ENCODE data around the gene MADD.

MADD gene

GRCh38 chr11:47253660-47254059 is 16.3 kb upstream of the MADD start:
- DNase-seq = no peak

DNA sequence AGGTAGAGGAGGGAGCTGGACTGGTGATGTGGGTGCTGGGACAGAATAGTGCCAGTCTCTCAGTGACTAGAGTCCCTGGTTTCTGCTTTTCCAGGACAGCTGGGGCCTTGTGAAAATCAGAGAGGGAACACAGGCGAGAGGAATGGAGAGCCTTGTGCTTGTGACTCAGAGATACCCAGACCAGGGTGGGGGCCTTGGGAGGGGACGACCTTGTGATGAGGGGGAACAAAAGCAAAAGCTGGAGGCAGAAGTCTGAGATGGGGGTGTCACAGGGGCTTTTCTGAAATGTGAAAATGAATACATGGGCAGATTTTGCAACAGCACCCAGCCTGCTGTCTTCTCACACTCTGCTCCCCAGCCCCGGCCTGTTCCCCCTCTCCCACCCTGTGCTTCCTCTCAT is 15.5 kb upstream of the MADD start:
- DNase-seq = peak in 1 of 2 donors; percentile 14

DNA sequence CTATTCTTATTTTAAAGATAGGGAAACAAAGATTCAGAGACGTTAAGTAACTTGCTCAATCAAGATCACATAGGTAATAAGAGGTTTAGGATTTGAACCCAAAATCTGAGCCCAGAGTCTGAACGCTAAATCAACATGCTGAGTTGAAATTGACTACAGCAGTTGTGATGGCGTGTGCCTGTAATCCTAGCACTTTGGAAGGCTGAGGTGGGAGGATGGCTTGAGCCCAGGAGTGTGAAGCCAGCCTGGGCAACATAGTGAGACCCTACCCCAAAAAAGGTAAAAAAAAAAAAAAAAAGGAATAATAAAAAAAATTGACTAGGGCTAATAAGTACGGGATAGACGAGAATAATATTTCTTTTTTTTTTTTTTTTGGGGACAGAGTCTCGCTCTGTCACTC is 13.6 kb upstream of the MADD start:
- no peak for DNase-seq

GRCh38 chr11:47257177-47257516 is 12.8 kb upstream of the MADD start:
- no peak for DNase-seq

DNA sequence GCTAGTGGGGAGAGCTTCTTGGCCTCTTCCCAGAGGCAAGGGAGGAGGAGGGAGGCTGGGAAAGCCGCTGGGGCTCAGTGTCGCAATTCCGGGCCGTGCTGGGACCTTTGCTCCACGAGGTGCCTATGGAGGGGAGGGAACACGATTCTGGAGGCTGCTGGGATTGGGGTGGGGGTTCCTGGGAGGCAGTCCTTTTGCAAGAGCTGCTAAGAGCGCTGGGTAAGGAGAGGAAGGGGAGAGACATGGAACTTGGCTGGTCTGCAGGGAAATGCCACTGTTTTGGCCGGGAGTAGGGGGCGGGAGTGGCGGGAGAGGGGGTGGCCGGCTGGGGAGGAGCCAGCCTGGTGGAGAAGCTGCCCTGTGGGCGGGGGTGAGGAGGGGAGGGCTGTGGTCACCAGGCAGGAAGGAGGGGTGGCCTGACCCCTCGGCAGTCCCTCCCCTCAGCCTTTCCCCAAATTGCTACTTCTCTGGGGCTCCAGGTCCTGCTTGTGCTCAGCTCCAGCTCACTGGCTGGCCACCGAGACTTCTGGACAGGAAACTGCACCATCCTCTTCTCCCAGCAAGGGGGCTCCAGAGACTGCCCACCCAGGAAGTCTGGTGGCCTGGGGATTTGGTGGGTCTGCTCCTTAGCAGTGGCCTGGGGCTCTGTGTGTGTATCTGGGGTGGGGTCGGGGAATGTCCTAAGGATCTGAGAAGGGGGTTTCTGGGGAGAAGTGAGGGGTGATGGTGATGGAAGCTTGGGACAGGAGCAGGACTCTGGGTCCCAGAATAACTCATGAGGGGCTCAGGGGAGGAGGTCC is 12.2 kb upstream of the MADD start, which contains the start of gene NR1H3:
TSS of gene NR1H3 (plus strand) at position 480 of the 800 bp plus-strand sequence. CDS start 1,221 bp downstream, outside the sequence.
- DNase-seq = peak in 1 of 2 donors; percentile 21

GRCh38 chr11:47258317-47258902 is 11.5 kb upstream of the MADD start:
- DNase-seq = no peak

GRCh38 chr11:47259232-47259977 is 10.5 kb upstream of the MADD start:
- peak; percentile 31 to 32 for DNase-seq

DNA sequence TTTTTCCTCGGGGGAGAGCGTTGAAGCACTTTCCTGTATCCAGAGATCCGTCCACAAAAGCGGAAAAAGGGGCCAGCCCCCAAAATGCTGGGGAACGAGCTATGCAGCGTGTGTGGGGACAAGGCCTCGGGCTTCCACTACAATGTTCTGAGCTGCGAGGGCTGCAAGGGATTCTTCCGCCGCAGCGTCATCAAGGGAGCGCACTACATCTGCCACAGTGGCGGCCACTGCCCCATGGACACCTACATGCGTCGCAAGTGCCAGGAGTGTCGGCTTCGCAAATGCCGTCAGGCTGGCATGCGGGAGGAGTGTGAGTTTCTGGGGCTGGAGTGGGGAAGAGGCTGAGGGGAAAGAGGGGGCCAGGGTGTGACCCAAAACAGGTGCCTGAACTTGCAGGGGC is 9.6 kb upstream of the MADD start:
- no peak for DNase-seq

GRCh38 chr11:47261291-47261800 is 8.6 kb upstream of the MADD start:
- no peak for DNase-seq

GRCh38 chr11:47264119-47264518 is 5.8 kb upstream of the MADD start:
- DNase-seq = no peak

DNA sequence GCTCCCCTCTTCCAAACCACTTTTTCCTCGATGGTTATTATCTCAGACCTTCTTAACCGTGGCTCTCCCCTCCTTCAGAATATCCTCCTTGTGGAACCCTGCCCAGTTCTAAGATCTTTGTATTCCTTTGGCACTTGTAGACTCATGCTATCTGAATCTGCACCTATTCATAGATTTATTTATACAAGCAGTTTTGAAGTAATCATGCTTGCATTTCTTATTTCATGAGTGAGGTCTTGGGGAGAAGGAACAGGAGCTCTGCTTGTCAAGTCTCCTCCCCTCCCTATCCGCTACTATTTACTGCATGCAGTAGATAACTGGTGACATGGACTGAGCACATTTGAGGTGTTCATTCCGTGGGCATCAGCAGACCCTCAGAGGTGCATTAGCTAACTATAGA is 5.4 kb upstream of the MADD start:
- DNase-seq = no peak

- DNase-seq = no peak
These were observed 2.1 kb upstream of the MADD start for GRCh38 chr11:47267876-47268275.

GRCh38 chr11:47268448-47269001 is 1.4 kb upstream of the MADD start:
- no peak for DNase-seq

DNA sequence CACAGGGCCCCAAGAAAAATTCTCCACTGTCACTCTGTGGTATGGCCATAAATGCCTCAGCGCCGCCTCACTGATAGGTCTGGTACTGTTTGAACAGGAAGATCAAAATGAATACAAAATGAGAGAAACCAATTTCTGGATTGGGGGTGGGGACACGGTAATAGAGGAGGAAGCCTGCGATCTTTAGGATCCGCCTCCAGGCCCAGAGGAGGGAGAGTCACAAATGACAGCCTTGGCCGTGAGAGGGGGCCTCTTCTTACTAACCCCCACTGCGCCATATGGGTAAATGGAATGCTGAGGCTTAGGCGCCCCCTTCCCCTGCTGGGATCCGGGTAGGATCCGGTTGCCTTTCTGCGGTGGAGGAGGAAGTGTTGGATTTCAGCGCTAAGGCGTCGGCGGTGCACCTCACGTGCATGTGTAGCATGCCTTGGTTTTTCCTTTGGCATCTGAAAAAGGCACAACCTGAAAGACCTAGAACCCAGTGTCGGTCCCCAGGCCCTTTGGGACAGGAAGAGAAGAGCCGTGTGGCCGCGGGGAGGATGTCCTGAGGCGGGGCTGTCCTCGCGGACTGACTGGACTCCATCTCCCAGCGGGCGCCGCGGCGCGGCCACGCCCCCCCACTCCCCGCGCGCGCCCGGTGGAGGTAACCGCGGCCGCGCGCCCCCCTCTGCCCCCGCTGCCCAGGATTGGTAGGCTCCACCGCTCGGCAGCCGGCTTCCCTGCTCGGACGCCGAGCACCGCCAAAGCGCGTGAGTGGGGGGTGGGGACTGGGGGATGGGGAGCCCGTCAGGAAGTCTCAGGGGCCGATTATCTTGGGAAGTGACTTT is 718 bp upstream of the MADD start:
- peak; percentile 86 to 88 for DNase-seq

DNA sequence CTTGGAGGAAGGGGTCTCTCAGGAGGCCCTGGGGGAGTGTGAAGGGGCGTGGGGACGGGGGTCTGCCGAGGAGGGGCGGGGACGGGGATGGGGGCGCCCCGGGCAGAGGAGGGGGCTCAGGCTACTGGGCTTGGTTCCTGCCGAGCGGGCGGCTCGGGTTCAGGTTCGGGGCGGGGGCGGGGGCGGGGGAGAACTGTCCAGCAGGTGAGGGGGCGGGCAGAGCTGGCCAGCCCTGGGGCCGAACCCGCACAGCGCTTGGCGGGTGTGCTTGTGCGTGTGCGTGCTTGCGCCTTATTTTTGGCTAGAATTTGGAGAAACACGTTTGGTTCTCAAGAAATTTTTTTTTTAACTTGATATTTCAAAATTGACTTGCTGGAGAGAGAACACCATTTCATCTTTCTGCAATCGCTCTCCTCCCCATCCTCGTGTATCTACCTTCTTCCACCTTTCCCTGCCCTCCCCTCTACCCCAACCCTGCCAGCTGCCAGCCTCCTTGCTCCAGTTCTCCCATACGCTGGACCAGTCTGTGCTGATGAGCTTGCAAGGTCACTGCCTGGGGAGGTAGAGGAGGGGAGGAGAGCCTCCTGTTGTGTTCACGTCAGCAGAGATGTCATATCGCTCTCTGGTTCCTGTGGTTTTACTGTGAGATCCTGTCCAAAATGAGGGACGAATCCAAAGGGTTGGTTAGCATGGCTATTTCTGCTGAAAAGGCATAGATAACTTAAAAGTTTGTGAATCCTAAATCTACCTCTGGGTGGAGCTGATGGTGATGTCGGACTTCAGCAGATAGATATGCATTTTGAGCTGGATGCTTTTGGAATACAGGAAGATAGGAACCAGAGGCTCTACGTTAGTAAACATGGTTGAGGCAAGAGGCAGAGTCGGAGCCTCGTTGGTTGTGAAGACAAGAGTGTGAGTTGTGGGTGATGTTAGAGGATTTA is 668 bp downstream of the MADD start:
- DNase-seq = peak; percentile 40 to 56

DNA sequence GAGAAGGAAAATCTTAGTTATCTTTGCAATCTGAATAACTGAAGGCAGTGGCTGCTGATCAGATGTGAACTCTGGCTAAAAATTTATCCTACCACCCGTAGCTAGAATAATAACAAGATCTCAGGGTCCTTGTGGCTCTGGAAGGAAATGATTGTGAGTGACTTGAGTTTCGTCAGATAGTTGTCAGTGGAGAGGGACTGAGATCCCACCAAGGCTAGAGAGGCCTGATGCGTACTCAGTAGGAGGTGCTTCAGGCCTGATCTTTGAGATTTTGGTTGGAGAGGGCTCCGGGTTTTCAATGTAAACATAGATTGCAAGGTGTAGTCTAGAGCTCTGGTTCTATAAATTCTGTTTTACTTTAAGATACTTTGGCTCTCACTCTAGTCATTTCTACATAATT is 1.4 kb downstream of the MADD start:
- no peak for DNase-seq

DNA sequence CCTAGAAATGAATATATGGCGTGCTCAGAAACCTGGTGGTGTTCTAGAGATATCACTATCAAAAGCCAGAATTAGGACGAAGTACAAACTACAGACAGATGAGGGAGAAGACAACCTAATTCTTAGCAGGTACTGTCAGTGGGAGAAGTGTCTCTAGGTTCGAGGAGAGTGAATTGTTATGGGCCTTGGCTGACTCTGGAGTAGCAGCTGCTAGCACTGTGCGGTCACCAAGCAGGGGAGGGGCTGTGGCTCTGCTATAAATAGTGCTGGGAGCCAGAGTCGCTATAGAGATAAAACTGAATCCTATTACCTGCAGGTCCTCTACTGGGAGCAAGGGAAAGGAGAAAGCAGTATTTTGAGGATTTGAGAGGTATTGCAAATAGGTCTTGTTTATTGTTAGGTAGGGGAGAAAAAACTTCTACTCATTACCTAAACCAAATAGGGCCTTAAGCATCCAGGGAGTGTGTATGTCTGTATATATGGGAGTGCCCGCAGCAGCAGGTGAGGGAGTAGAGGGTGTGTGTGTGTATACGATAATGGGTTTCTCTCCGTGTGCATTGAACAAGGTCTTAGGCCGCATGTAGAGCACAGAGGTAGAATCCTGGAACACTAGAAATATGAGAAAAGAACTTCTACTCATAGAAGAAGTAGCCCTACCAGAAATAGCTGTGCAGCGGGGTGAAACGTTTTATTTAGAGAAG is 2.2 kb downstream of the MADD start:
- peak in 1 of 2 donors; percentile 7 for DNase-seq

DNA sequence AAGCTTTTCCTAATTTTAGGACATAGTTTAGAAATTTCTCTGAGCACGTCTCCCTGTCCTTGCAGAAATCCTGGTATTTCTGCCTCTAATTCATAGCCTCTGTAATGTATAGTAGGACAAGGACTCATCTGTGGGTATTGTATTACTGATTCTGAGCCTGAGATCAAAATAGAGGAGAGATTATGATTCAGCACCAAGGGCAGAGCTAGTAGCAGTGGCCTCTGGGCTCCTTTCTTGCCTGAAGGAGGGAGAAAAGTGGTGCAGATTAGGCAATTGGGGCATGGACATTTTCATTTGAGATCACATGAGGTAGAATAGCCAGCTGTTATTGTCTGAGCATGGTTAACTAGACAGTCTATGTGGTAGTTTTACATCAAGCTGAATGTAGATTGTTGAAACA is 2.8 kb downstream of the MADD start:
- DNase-seq = peak in 1 of 2 donors; percentile 11

DNA sequence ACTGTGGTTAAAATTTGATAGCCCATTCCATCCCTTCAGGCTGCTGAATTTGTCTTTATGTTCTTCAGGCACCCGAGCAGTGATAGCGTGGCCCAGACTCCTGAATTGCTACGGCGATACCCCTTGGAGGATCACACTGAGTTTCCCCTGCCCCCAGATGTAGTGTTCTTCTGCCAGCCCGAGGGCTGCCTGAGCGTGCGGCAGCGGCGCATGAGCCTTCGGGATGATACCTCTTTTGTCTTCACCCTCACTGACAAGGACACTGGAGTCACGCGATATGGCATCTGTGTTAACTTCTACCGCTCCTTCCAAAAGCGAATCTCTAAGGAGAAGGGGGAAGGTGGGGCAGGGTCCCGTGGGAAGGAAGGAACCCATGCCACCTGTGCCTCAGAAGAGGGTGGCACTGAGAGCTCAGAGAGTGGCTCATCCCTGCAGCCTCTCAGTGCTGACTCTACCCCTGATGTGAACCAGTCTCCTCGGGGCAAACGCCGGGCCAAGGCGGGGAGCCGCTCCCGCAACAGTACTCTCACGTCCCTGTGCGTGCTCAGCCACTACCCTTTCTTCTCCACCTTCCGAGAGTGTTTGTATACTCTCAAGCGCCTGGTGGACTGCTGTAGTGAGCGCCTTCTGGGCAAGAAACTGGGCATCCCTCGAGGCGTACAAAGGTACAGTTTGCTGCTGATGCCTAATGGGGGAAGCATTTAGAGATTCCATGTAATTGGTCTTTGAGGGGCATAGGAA is 4.7 kb downstream of the MADD start:
- no peak for DNase-seq

- DNase-seq = no peak
These were observed 7.0 kb downstream of the MADD start for GRCh38 chr11:47276923-47277322.

All from CD4-positive, alpha-beta T cell treated with Interleukin-4 for 1 hour (primary cell).